GM19452 (cell line): ENCODE results near the gene MLLT10.

Source experiments
- ATAC-seq: cut with Tn5 transposase; IDR thresholded peaks from one replicate; pipeline ENCODE4 v1.9.1; 2021; ENCODE audit not compliant: unreplicated experiment

MLLT10 gene

DNA sequence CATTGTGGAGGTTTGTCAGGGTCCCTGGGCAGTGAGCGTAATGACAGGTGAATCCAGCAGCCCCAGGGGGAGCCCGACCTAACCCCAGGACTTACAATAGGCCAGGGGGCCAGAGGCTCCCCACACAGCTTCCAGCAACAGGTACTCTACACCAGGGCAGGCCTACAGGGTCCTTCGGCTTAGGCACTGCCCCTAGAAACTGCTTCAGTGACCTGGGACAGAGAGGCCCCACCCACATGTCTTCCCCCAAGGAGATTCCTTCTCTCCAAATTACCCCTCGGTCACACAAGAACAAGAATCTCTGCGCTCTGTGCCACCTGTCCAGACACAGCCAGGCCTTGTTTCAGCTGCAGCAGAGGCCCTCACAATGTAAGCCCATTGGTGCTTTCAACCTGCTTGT, 32.9 kb upstream of the MLLT10 start:
- ATAC-seq = no peak

DNA sequence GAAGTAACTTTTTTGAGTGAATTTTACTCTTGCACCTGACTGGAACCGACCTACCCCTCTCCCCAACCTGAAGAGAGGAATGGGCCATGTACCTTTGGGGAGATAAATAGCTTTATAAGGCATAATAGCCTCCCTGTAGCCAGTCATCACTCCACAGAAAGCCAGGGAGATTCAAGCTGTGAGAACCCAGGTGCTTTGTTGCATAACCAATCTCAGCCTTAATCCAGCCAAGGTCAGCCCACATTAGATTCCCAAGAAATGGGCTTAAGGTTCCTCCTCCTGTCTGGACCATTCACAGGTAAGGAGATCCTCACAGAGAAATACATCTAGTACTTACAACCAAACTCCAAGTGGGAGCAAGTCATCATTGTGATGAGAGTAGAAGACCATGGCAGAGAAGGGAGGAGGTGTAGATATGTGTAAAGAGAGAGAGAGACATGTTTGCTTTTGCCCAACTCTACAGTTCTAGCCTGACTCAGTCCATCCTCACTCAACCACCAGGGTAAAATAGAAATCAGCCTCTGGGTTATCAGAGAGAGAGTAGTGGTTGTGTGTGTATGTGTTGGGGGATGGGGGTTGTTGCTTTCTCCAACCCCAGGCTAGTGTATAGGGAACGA, 32.2 kb upstream of the MLLT10 start:
- no peak for ATAC-seq

- no peak for ATAC-seq
Measured at GRCh38 chr10:21502348-21502740, 31.7 kb upstream of the MLLT10 start.

- ATAC-seq = no peak
Measured at GRCh38 chr10:21503542-21503941, 30.5 kb upstream of the MLLT10 start.

- ATAC-seq = no peak
Measured at GRCh38 chr10:21505711-21506278, 28.2 kb upstream of the MLLT10 start.

DNA sequence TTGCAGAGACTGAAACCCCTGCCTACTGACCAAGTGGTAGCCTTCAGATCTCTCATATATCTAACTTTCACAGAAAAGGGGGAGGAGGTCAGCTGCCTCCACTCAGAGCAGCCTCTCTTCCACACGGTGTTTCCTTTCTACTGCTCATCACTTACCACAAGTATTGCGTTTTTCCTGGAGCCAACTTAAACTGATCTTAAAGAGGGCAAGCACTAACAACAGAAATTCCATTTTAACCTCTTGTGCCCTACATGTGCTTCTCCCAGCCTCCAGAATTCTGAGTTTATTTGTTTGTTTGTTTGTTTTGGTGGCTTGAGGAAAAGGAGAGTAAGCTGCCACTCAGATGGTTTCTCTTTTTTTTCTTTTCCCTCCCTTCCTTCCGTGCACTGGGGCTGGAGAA, 27.7 kb upstream of the MLLT10 start:
- no peak for ATAC-seq

DNA sequence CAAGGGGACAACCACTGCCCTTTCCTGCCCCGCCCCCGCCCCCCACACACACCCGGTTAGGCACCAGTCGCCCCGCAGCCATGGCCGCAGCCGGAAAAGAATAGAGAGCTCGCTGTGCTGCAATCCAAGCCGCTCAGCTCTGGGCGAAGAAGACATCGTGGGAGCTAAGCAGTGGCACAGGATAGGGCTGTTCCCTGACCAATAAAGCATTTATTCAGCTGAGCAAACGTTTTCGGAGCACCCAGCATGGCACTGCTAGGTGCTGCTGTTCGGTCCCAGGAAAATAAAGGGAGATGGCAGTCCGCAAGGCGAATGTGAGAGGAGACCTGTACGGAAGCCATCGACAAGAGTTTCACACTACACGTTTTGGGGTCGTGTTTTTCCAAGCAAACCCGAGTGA, 26.9 kb upstream of the MLLT10 start:
- no peak for ATAC-seq

- ATAC-seq = no peak
Measured at GRCh38 chr10:21508706-21509331, 25.2 kb upstream of the MLLT10 start.

- ATAC-seq = no peak
Measured at GRCh38 chr10:21509341-21510240, 24.4 kb upstream of the MLLT10 start.

GRCh38 chr10:21510241-21511094, 23.6 kb upstream of the MLLT10 start:
- ATAC-seq = no peak

GRCh38 chr10:21511095-21511570, 22.9 kb upstream of the MLLT10 start:
- ATAC-seq = no peak

GRCh38 chr10:21511946-21512572, 22.0 kb upstream of the MLLT10 start:
- no peak for ATAC-seq

- ATAC-seq = no peak
Measured at GRCh38 chr10:21512573-21513404, 21.2 kb upstream of the MLLT10 start.

GRCh38 chr10:21513405-21513788, 20.6 kb upstream of the MLLT10 start:
- no peak for ATAC-seq

- no peak for ATAC-seq
Measured at GRCh38 chr10:21514129-21514817, 19.8 kb upstream of the MLLT10 start.

- ATAC-seq = no peak
Measured at GRCh38 chr10:21514818-21515351, 19.1 kb upstream of the MLLT10 start.

DNA sequence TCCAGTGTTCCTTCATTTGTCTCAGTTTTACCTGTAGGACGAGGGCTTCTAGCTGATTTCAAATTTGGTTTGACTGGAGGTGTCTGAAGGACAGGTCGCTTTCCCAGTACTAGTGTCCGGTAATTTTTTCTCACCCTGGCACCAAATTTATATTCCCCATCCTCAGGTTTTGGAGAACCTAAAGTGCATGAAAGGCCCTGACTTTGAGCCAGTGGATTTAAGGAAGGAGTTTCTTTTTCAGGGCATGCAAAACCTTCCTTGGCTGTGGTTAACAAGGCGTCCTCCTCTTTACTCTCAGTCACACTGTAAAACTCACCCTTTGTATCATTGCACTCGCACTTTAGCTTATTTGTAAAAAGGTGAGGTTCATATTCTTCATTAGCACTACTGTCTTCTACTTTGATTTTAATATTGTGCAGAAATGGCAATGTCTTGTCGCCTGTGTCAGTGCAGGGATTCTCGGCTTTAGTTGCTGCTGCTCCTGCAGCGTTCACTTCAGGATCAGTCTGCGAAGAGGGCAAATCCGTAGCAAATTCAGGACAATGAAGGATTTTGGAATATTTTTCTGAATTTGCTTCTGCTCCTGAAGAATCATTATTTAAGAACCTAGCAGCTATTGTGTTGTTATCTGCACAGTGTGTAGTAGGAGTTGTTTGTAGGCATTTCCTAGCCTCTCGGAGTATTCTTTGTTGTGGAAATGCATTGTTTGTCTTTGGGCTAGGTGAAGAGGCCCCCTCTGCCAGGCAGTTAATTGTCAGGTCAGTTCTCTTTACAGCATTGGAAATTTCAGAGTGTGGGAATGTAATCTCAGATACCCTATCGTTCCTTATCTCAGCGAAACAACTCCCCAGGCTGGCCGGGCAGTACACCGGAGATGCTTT, 18.4 kb upstream of the MLLT10 start:
- no peak for ATAC-seq
